Smooth muscle cell of the coronary artery (primary cell): ENCODE data around the gene CCDC68. TPM values are rescaled to one million over a fixed set of nuclear protein-coding genes. Genes with fewer than 3 reads are reported as not detected.

Experiments used
- total RNA-seq: library from RNA; depleted of rRNA; stranded (reverse); fragments of >200 nt; gene quantifications from 2 replicates; pipeline ENCODE4 v1.2.3, GENCODE V29; 2014; ENCODE audit warnings: low replicate concordance

Gene CCDC68, protein sequence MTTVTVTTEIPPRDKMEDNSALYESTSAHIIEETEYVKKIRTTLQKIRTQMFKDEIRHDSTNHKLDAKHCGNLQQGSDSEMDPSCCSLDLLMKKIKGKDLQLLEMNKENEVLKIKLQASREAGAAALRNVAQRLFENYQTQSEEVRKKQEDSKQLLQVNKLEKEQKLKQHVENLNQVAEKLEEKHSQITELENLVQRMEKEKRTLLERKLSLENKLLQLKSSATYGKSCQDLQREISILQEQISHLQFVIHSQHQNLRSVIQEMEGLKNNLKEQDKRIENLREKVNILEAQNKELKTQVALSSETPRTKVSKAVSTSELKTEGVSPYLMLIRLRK
- total RNA-seq, result 1.1 and 2.2 TPM in 2 replicates

DNA sequence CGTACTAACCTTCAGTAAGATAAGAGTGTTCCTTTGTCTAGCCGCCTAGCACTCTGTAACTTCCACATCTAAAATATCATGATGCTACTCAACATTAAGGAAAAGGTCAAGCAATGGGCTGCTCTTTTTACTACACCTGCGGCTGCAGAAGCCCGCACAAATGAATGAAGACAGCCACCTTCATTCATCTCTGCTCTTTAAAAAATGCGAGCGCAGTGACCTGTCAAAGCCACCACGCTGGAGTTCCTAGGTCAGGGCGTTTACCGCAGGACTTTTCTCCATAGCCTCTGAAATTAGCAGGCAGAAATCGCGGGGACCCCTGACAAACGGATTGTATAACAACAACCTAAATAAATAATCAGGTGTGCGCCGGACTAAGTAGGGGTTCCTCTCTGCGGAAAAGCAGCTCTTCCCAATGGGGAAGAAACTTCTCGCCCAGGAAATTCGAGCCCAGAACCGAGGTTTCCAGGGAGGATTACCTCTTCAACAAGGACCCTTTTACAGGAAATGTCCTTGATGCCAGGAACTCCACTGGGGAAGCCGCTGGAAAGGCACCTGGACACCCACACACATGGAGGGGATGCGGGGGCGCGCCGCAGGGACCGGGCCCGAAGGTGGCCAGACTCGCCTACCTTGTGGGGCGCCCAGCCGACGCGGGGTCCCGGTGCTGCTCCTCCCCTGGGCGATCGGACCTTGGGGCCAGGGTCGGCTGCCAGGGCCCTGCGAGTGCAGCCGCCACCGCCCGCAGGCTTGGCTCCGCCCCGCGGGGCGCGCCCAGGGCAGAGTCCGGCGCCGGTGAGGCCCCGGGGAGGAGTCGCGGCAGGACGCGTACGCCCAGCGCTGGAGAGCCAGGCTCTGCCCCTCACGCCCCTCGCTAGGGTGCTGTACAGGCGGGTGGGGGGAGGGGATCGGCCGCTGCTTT, at the start of gene CCDC68:
TSS of gene CCDC68 (minus strand) at position 758 of the 922 bp plus-strand sequence. CDS start 16,670 bp downstream, outside the sequence.

Other genes starting within 250 kb of the CCDC68 start
- gene RAB27B, start 131.0 kb downstream of the CCDC68 start, total RNA-seq, result 1.3 and 15.4 TPM in 2 replicates